Measurements from ENCODE around the gene RBMS3. TPM values are rescaled to one million over a fixed set of nuclear protein-coding genes. Genes with fewer than 3 reads are reported as not detected.

RBMS3 gene
- total RNA-seq, 1 donor from 2014 or later: 0.47 TPM

- H3K36me3 Mint-ChIP-seq: peaks cover 3% of the 10 kb centered on the region
- no peak overlapping the region for H2AFZ ChIP-seq (replicated peaks)
- H3K27ac Mint-ChIP-seq: no peak overlapping the region
- no peak overlapping the region for H3K4me2 ChIP-seq
- H3K9ac ChIP-seq: no peak overlapping the region
- H3K9me3 ChIP-seq (ENCODE audit: low read depth): no peaks in the 10 kb centered on the region
- H3K27ac ChIP-seq: no peak overlapping the region
- H3K4me1 Mint-ChIP-seq: peaks cover 22% of the 10 kb centered on the region
- peaks cover 6% of the 10 kb centered on the region for H3K4me1 ChIP-seq
- no peak for TF ChIP-seq EZH2 (IDR thresholded peaks at IDR 0.05)
- DNase-seq (ENCODE audit: low spot score): no peak
- no peaks in the 10 kb centered on the region for H3K36me3 ChIP-seq
- H3K9me3 Mint-ChIP-seq: no peaks in the 10 kb centered on the region
- H3K79me2 ChIP-seq (ENCODE audit: low read depth): no peaks in the 10 kb centered on the region
- H3K27me3 Mint-ChIP-seq (ENCODE audit: insufficient read depth, low read depth): no peaks in the 10 kb centered on the region
- H3K4me3 ChIP-seq: no peak overlapping the region
- no peaks in the 10 kb centered on the region for H4K20me1 ChIP-seq (ENCODE audit: low read depth)
- no peak overlapping the region for H3K4me3 Mint-ChIP-seq
- H3F3A ChIP-seq (ENCODE audit: low read depth): no peaks in the 10 kb centered on the region
- H3K27me3 ChIP-seq: no peaks in the 10 kb centered on the region
Measured at GRCh38 chr3:29290596-29290995, 9.7 kb downstream of the RBMS3 start.

GRCh38 chr3:29291260-29291981 is 10.6 kb downstream of the RBMS3 start:
- no peaks in the 10 kb centered on the region for H3K9me3 ChIP-seq (ENCODE audit: low read depth)
- H3K79me2 ChIP-seq (ENCODE audit: low read depth): no peaks in the 10 kb centered on the region
- H3F3A ChIP-seq (ENCODE audit: low read depth): no peaks in the 10 kb centered on the region
- no peak overlapping the region for H2AFZ ChIP-seq (replicated peaks)
- Mint-ChIP-seq H3K9me3 (no peaks in the 10 kb centered on the region), H3K36me3 (peaks cover 3% of the 10 kb centered on the region), H3K27ac (no peak overlapping the region), H3K4me3 (no peak overlapping the region), H3K4me1 (peaks cover 22% of the 10 kb centered on the region), H3K27me3 (ENCODE audit: insufficient read depth, low read depth) (no peaks in the 10 kb centered on the region)
- DNase-seq (ENCODE audit: low spot score): no peak
- H3K27me3 ChIP-seq: no peaks in the 10 kb centered on the region
- H3K4me1 ChIP-seq: no peaks in the 10 kb centered on the region
- H3K36me3 ChIP-seq: no peaks in the 10 kb centered on the region
- H4K20me1 ChIP-seq (ENCODE audit: low read depth): no peaks in the 10 kb centered on the region
- no peak overlapping the region for H3K4me2 ChIP-seq
- no peak overlapping the region for H3K9ac ChIP-seq
- no peak overlapping the region for H3K27ac ChIP-seq
- TF ChIP-seq EZH2 (IDR thresholded peaks at IDR 0.05) (no peak), EZH2phosphoT487 (IDR thresholded peaks at IDR 0.05) (no peak), CTCF (IDR thresholded peaks at IDR 0.05) (no peak)
- no peak overlapping the region for H3K4me3 ChIP-seq

- Histone ChIP-seq H2AFZ (replicated peaks) (no peak overlapping the region), H3F3A (ENCODE audit: low read depth) (no peaks in the 10 kb centered on the region), H3K36me3 (no peaks in the 10 kb centered on the region), H3K27me3 (no peaks in the 10 kb centered on the region), H3K4me2 (no peak overlapping the region), H3K27ac (no peak overlapping the region), H3K4me3 (no peak overlapping the region), H4K20me1 (ENCODE audit: low read depth) (no peaks in the 10 kb centered on the region), H3K9ac (no peak overlapping the region), H3K9me3 (ENCODE audit: low read depth) (no peaks in the 10 kb centered on the region), H3K4me1 (no peaks in the 10 kb centered on the region), H3K79me2 (ENCODE audit: low read depth) (no peaks in the 10 kb centered on the region)
- H3K4me1 Mint-ChIP-seq: peaks cover 20% of the 10 kb centered on the region
- peaks cover 3% of the 10 kb centered on the region for H3K36me3 Mint-ChIP-seq
- no peaks in the 10 kb centered on the region for H3K9me3 Mint-ChIP-seq
- H3K4me3 Mint-ChIP-seq: no peak overlapping the region
- no peak for DNase-seq (ENCODE audit: low spot score)
- TF ChIP-seq CTCF (IDR thresholded peaks at IDR 0.05) (no peak), EZH2 (IDR thresholded peaks at IDR 0.05) (no peak), EZH2phosphoT487 (IDR thresholded peaks at IDR 0.05) (no peak)
- H3K27me3 Mint-ChIP-seq (ENCODE audit: insufficient read depth, low read depth): no peaks in the 10 kb centered on the region
- H3K27ac Mint-ChIP-seq: no peak overlapping the region
Measured at GRCh38 chr3:29291982-29292363, 11.1 kb downstream of the RBMS3 start.

GRCh38 chr3:29293421-29293820 is 12.6 kb downstream of the RBMS3 start:
- H3K27ac Mint-ChIP-seq: no peak overlapping the region
- H4K20me1 ChIP-seq (ENCODE audit: low read depth): no peaks in the 10 kb centered on the region

More at GRCh38 chr3:29293421-29293820, 12.6 kb downstream of the RBMS3 start:
- Histone ChIP-seq H3K4me3 (no peak overlapping the region), H2AFZ (replicated peaks) (no peak overlapping the region), H3F3A (ENCODE audit: low read depth) (no peaks in the 10 kb centered on the region), H3K27me3 (no peaks in the 10 kb centered on the region), H3K9ac (no peak overlapping the region), H3K4me1 (no peaks in the 10 kb centered on the region), H3K36me3 (no peaks in the 10 kb centered on the region), H3K27ac (no peak overlapping the region), H3K79me2 (ENCODE audit: low read depth) (no peaks in the 10 kb centered on the region), H3K9me3 (ENCODE audit: low read depth) (no peaks in the 10 kb centered on the region), H3K4me2 (no peak overlapping the region)
- no peak overlapping the region for H3K4me3 Mint-ChIP-seq
- no peaks in the 10 kb centered on the region for H3K27me3 Mint-ChIP-seq (ENCODE audit: insufficient read depth, low read depth)
- DNase-seq (ENCODE audit: low spot score): no peak
- peaks cover 3% of the 10 kb centered on the region for H3K36me3 Mint-ChIP-seq
- H3K9me3 Mint-ChIP-seq: no peaks in the 10 kb centered on the region
- peaks cover 8% of the 10 kb centered on the region for H3K4me1 Mint-ChIP-seq
- TF ChIP-seq EZH2 (IDR thresholded peaks at IDR 0.05) (no peak), CTCF (IDR thresholded peaks at IDR 0.05) (no peak), EZH2phosphoT487 (IDR thresholded peaks at IDR 0.05) (no peak)
